PC-3 (cell line): ENCODE results near the gene HOXC11. TPM values are rescaled to one million over a fixed set of nuclear protein-coding genes. Genes with fewer than 3 reads are reported as not detected.

Experiments used
- ATAC-seq: fragments of 200-7000 bp; cut with Tn5 transposase; 2 replicates; pipeline ENCODE4 v1.9.1; 2020; ENCODE audit warnings: mild to moderate bottlenecking, moderate library complexity
- BruUV-seq: library from RNA; stranded (reverse); fragments of 400-500 nt; replicated peaks from 2 replicates; lab custom pipeline; 2021; lab: Mats Ljungman, UMichigan
- CTCF ChIA-PET: fragments of 300-600 bp; sonication (Branson Sonifier 250); formaldehyde crosslinking; loops from one replicate; lab custom pipeline; 2022; ENCODE audit warnings: antibody characterized with exemption; lab: Charles Lee
- POLR2A ChIA-PET: fragments of 300-600 bp; sonication (Branson Sonifier 250); formaldehyde crosslinking; loops from one replicate; lab custom pipeline; 2022; ENCODE audit warnings: antibody characterized with exemption; ENCODE audit not compliant: unreplicated experiment; lab: Charles Lee
- DNase-seq: peaks from one replicate; pipeline ENCODE4 v3.0.0-alpha.2; 2015
- H2AFZ ChIP-seq: fragments of 300-600 bp; sonication (generic); 2 replicates; pipeline ENCODE4 v1.6.0; 2016; ENCODE audit warnings: antibody characterized with exemption, low read length
- H3F3A ChIP-seq: fragments of 300-600 bp; sonication (generic); one replicate; pipeline ENCODE4 v1.6.0; 2017; ENCODE audit warnings: antibody characterized with exemption, low read length, control low read depth, mild to moderate bottlenecking; ENCODE audit not compliant: unreplicated experiment
- H3K27ac ChIP-seq: fragments of 300-600 bp; sonication (generic); 2 replicates; pipeline ENCODE4 v1.5.1; 2016; ENCODE audit warnings: mild to moderate bottlenecking, low read length
- H3K27me3 ChIP-seq: fragments of 300-600 bp; sonication (generic); 2 replicates; pipeline ENCODE4 v1.6.1; 2016; ENCODE audit warnings: low read length, mixed read lengths
- H3K36me3 ChIP-seq: fragments of 300-600 bp; sonication (generic); 2 replicates; pipeline ENCODE4 v1.6.1; 2016; ENCODE audit warnings: low read depth, mixed run types, low read length, mixed read lengths
- H3K4me1 ChIP-seq: fragments of 300-600 bp; sonication (generic); 2 replicates; pipeline ENCODE4 v1.5.1; 2016; ENCODE audit warnings: low read length; ENCODE audit not compliant: insufficient read depth
- H3K4me2 ChIP-seq: fragments of 300-600 bp; sonication (generic); 2 replicates; pipeline ENCODE4 v1.6.0; 2016; ENCODE audit warnings: low read length
- H3K4me3 ChIP-seq: fragments of 300-600 bp; sonication (generic); 2 replicates; pipeline ENCODE4 v1.5.1; 2016; ENCODE audit warnings: mild to moderate bottlenecking, low read length, mixed read lengths
- H3K79me2 ChIP-seq: fragments of 300-600 bp; sonication (generic); 2 replicates; pipeline ENCODE4 v1.6.1; 2017; ENCODE audit warnings: low read length, mixed read lengths
- H3K9ac ChIP-seq: fragments of 300-600 bp; sonication (generic); 2 replicates; pipeline ENCODE4 v1.6.0; 2016; ENCODE audit warnings: mild to moderate bottlenecking, low read length
- H3K9me2 ChIP-seq: fragments of 300-600 bp; sonication (generic); replicated peaks from 2 replicates; pipeline ENCODE4 v1.6.1; 2016; ENCODE audit warnings: mixed run types, low read length, mixed read lengths
- H3K9me3 ChIP-seq: fragments of 300-600 bp; sonication (generic); 2 replicates; pipeline ENCODE4 v1.6.1; 2016; ENCODE audit warnings: low read length, mixed read lengths
- H4K20me1 ChIP-seq: fragments of 300-600 bp; sonication (generic); 2 replicates; pipeline ENCODE4 v1.6.1; 2016; ENCODE audit warnings: low read length, mixed read lengths
- CTCF ChIP-seq: fragments of 300-600 bp; sonication (generic); conservative IDR thresholded peaks from 2 replicates; pipeline ENCODE4 v1.5.1; 2017; ENCODE audit warnings: antibody characterized with exemption, low read depth, mild to moderate bottlenecking, low read length
- EZH2 ChIP-seq: fragments of 300-600 bp; sonication (generic); IDR thresholded peaks from one replicate; pipeline ENCODE4 v1.6.1; 2017; ENCODE audit warnings: antibody characterized with exemption, mild to moderate bottlenecking, low read length; ENCODE audit not compliant: unreplicated experiment
- EZH2phosphoT487 ChIP-seq: fragments of 300-600 bp; sonication (generic); IDR thresholded peaks from 2 replicates; pipeline ENCODE4 v1.6.1; 2018; ENCODE audit warnings: mild to moderate bottlenecking, antibody characterized with exemption, low read length, borderline replicate concordance
- intact Hi-C: fragments of 100-400 bp; cut with micrococcal nuclease; formaldehyde crosslinking; loops from 2 replicates; pipeline ENCODE4 v1.9.0; 2023
- total RNA-seq: library from RNA; depleted of rRNA; stranded (reverse); fragments of >200 nt; gene quantifications from 2 replicates; pipeline ENCODE4 v1.2.3, GENCODE V29; 2014

The HOXC11 gene
- total RNA-seq, 1 experiment from 2014 or later, result 0.84 TPM

- H4K20me1 ChIP-seq, result no peaks in the 10 kb centered on the region
- no peaks in the 10 kb centered on the region for H3K9me2 ChIP-seq
- ChIA-PET CTCF (no interaction called here), POLR2A (no interaction called here)
- H3K9ac ChIP-seq, result peak overlapping the region; percentile 89
- peak overlapping the region; percentile 100 for H3K4me2 ChIP-seq
- H3K36me3 ChIP-seq, result no peaks in the 10 kb centered on the region
- H3K4me1 ChIP-seq, result peaks cover 15% of the 10 kb centered on the region
- intact Hi-C loops, result no loop called here
- no peaks in the 10 kb centered on the region for H3K9me3 ChIP-seq
- H3K79me2 ChIP-seq, result peaks cover 64% of the 10 kb centered on the region
- no peaks in the 10 kb centered on the region for H3F3A ChIP-seq
- no peaks in the 10 kb centered on the region for H3K27me3 ChIP-seq
- TSS peak; percentile 73 for BruUV-seq
- ATAC-seq, result no peak
- peak overlapping the region; percentile 38 for H3K27ac ChIP-seq
- H3K4me3 ChIP-seq, result peak overlapping the region; percentile 96
- no peak for DNase-seq
- peak overlapping the region; percentile 87 for H2AFZ ChIP-seq
- TF ChIP-seq EZH2phosphoT487 (no peak), EZH2 (no peak), CTCF (no peak)
Measured at GRCh38 chr12:54018468-54018984, 45.6 kb downstream of the HOXC11 start.

GRCh38 chr12:54019091-54019811, 46.3 kb downstream of the HOXC11 start:
- TF ChIP-seq EZH2phosphoT487 (no peak), EZH2 (no peak), CTCF (no peak)
- H3K27ac ChIP-seq, result no peak overlapping the region
- no peak overlapping the region for H2AFZ ChIP-seq
- DNase-seq (no peak), ATAC-seq (no peak)
- POLR2A ChIA-PET, result no interaction called here
- peaks cover 71% of the 10 kb centered on the region for H3K79me2 ChIP-seq
- no peak overlapping the region for H3K4me3 ChIP-seq
- no peaks in the 10 kb centered on the region for H3K36me3 ChIP-seq
- no peak overlapping the region for H3K4me2 ChIP-seq
- no peaks in the 10 kb centered on the region for H3F3A ChIP-seq
- H3K4me1 ChIP-seq, result peaks cover 13% of the 10 kb centered on the region
- H3K9me3 ChIP-seq, result no peaks in the 10 kb centered on the region
- H3K9me2 ChIP-seq, result no peaks in the 10 kb centered on the region
- H3K27me3 ChIP-seq, result no peaks in the 10 kb centered on the region
- H3K9ac ChIP-seq, result no peak overlapping the region
- CTCF ChIA-PET, result no interaction called here
- no peaks in the 10 kb centered on the region for H4K20me1 ChIP-seq
- no TSS peak for BruUV-seq
- intact Hi-C loops, result no loop called here
